ENCODE measurements around the gene FAM149A. TPM values are rescaled to one million over a fixed set of nuclear protein-coding genes. Genes with fewer than 3 reads are reported as not detected.

The FAM149A gene
- total and polyA plus RNA-seq, 2 donors (not counting 1 experiment from before 2014, with no cell fraction given), result 0.12 TPM; not detected in 1

DNA sequence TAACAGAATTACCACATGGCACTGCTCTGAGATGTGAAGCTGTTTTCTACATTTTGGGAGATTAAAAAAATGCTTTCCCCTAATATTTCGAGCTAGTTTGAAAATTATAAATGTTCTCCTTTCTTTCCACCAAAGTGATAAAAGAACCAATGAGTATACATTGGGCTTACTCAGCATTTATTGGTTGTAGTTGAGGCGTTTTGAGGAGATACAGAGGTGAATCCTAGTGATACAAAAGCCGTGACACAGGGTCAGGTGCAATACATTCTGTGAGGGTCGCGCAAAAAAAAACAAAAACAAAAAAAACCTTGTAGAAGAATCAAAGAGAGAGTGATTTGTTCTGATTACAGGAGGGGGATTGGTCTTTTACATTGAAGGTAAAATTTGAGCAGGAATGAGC, 54.5 kb downstream of the FAM149A start:
- ChIA-PET POLR2A (no interaction called here), CTCF (interaction anchor here (1.3 kb wide), 1 partner anchor 428 kb away, joined by 4 read pairs; no protein-coding TSS in a partner anchor)
- H3K9me3 ChIP-seq (ENCODE audit: control extremely low read depth in 1 of 3, control insufficient read depth in 2 of 3, insufficient read depth in 1 of 3, low read length in 2 of 3), result peaks cover 0 to 4% (median 0%) of the 10 kb centered on the region in 3 donors
- H3K4me2 ChIP-seq (replicated peaks; ENCODE audit: low read depth, low read length, poor library complexity, severe bottlenecking), result no peak overlapping the region
- no peaks in the 10 kb centered on the region for H4K20me1 ChIP-seq (ENCODE audit: control insufficient read depth, insufficient read depth, low read length, poor library complexity, severe bottlenecking)
- Mint-ChIP-seq H3K4me1 (no peaks in the 10 kb centered on the region), H3K27me3 (peaks cover 27% of the 10 kb centered on the region), H3K9me3 (ENCODE audit: insufficient read depth) (no peaks in the 10 kb centered on the region), H3K4me3 (no peak overlapping the region), H3K27ac (no peak overlapping the region)
- no peak for TF ChIP-seq CTCF (IDR thresholded peaks at IDR 0.05)
- TF ChIP-seq EZH2 (IDR thresholded peaks at IDR 0.05; ENCODE audit: borderline replicate concordance, insufficient read depth, low read depth, low read length, poor library complexity, severe bottlenecking), result no peak
- intact Hi-C loops (cut with micrococcal nuclease), result loop anchor here (10.0 kb wide), 1 partner anchor 426 kb away; no protein-coding TSS in a partner anchor
- no peaks in the 10 kb centered on the region for H3K79me2 ChIP-seq (ENCODE audit: control insufficient read depth, insufficient read depth, low read length)
- H3K27me3 ChIP-seq (replicated peaks in 1 of 4; ENCODE audit: control extremely low read depth in 1 of 4, control insufficient read depth in 3 of 4, insufficient read depth in 4 of 4, low read length in 3 of 4), result peaks cover 0 to 2% (median 0%) of the 10 kb centered on the region in 4 experiments
- no peaks in the 10 kb centered on the region for H3K4me1 ChIP-seq (ENCODE audit: control insufficient read depth in 2 of 2, insufficient read depth in 2 of 2, low read length in 2 of 2)
- no peak overlapping the region for H3K4me3 ChIP-seq (ENCODE audit: control extremely low read depth in 1 of 5, extremely low read depth in 1 of 5, insufficient read depth in 1 of 5, low read depth in 2 of 5, low read length in 4 of 5)
- H3K9ac ChIP-seq (ENCODE audit: low read length), result no peak overlapping the region
- H3K27ac ChIP-seq (ENCODE audit: low read length in 2 of 2), result no peak overlapping the region
- no peaks in the 10 kb centered on the region for H3K36me3 ChIP-seq (replicated peaks in 1 of 2; ENCODE audit: control extremely low read depth in 1 of 2, control insufficient read depth in 1 of 2, extremely low read depth in 1 of 2, insufficient read depth in 2 of 2, low read length in 1 of 2)
- ATAC-seq (ENCODE audit: low read depth), result no peak
- H2AFZ ChIP-seq (ENCODE audit: insufficient read depth, low read depth, low read length, poor library complexity, severe bottlenecking), result no peak overlapping the region
- WGBS (ENCODE audit: insufficient coverage), result 100% methylated on average over 4 of the region's 5 CpGs
- DNase-seq, result no peak

GRCh38 chr4:186159613-186160012, 55.1 kb downstream of the FAM149A start:
- Mint-ChIP-seq H3K27me3 (peaks cover 26% of the 10 kb centered on the region), H3K9me3 (ENCODE audit: insufficient read depth) (no peaks in the 10 kb centered on the region), H3K4me1 (no peaks in the 10 kb centered on the region), H3K4me3 (no peak overlapping the region), H3K27ac (no peak overlapping the region)
- H3K79me2 ChIP-seq (ENCODE audit: control insufficient read depth, insufficient read depth, low read length), result no peaks in the 10 kb centered on the region
- TF ChIP-seq CTCF (IDR thresholded peaks at IDR 0.05) (no peak), EZH2 (IDR thresholded peaks at IDR 0.05; ENCODE audit: borderline replicate concordance, insufficient read depth, low read depth, low read length, poor library complexity, severe bottlenecking) (no peak)
- 80% methylated on average over 1 of the region's 6 CpGs for WGBS (ENCODE audit: insufficient coverage)
- no peaks in the 10 kb centered on the region for H4K20me1 ChIP-seq (ENCODE audit: control insufficient read depth, insufficient read depth, low read length, poor library complexity, severe bottlenecking)
- no peaks in the 10 kb centered on the region for H3K36me3 ChIP-seq (replicated peaks in 1 of 2; ENCODE audit: control extremely low read depth in 1 of 2, control insufficient read depth in 1 of 2, extremely low read depth in 1 of 2, insufficient read depth in 2 of 2, low read length in 1 of 2)
- no peak overlapping the region for H3K27ac ChIP-seq (ENCODE audit: low read length in 2 of 2)
- DNase-seq (no peak), ATAC-seq (ENCODE audit: low read depth) (no peak)
- H3K4me2 ChIP-seq (replicated peaks; ENCODE audit: low read depth, low read length, poor library complexity, severe bottlenecking), result no peak overlapping the region
- ChIA-PET POLR2A (no interaction called here), CTCF (interaction anchor here (1.3 kb wide), 1 partner anchor 428 kb away, joined by 4 read pairs; no protein-coding TSS in a partner anchor)
- H2AFZ ChIP-seq (ENCODE audit: insufficient read depth, low read depth, low read length, poor library complexity, severe bottlenecking), result no peak overlapping the region
- H3K27me3 ChIP-seq (replicated peaks in 1 of 4; ENCODE audit: control extremely low read depth in 1 of 4, control insufficient read depth in 3 of 4, insufficient read depth in 4 of 4, low read length in 3 of 4), result peaks cover 0 to 2% (median 0%) of the 10 kb centered on the region in 4 experiments
- intact Hi-C loops (cut with micrococcal nuclease), result loop anchor here (10.0 kb wide), 1 partner anchor 425 kb away; no protein-coding TSS in a partner anchor
- no peak overlapping the region for H3K4me3 ChIP-seq (ENCODE audit: control extremely low read depth in 1 of 5, extremely low read depth in 1 of 5, insufficient read depth in 1 of 5, low read depth in 2 of 5, low read length in 4 of 5)
- peaks cover 0 to 2% (median 0%) of the 10 kb centered on the region in 3 donors for H3K9me3 ChIP-seq (ENCODE audit: control extremely low read depth in 1 of 3, control insufficient read depth in 2 of 3, insufficient read depth in 1 of 3, low read length in 2 of 3)
- no peak overlapping the region for H3K9ac ChIP-seq (ENCODE audit: low read length)
- no peaks in the 10 kb centered on the region for H3K4me1 ChIP-seq (ENCODE audit: control insufficient read depth in 2 of 2, insufficient read depth in 2 of 2, low read length in 2 of 2)

Data from B cell (primary cell).